K562 (cell line): Measurements from ENCODE around the gene CYP24A1. TPM values are rescaled to one million over a fixed set of nuclear protein-coding genes. Genes with fewer than 3 reads are reported as not detected.

Experiments used
- ATAC-seq: fragments of 200-7000 bp; cut with Tn5 transposase; 3 replicates; pipeline ENCODE4 v1.9.1; 2020; ENCODE audit warnings: moderate library complexity
- BruUV-seq: library from RNA; stranded (reverse); fragments of 400-500 nt; replicated peaks from 2 replicates; lab custom pipeline; 2021; lab: Mats Ljungman, UMichigan
- CTCF ChIA-PET: fragments of 300-600 bp; formaldehyde crosslinking; extraction: SDS; loops from one replicate; lab custom pipeline; 2021; ENCODE audit warnings: low intra/inter-chr PET ratio; lab: Yijun Ruan, JAX
- POLR2A ChIA-PET: fragments of 300-600, 350-650 bp; sonication (Branson Sonifier 250); formaldehyde crosslinking; extraction: SDS; loops from one replicate; lab custom pipeline; 2021; ENCODE audit warnings: antibody characterized with exemption, inconsistent platforms; lab: Yijun Ruan, JAX
- DNase-seq, 4 experiments: peaks; one replicate each; pipeline versions ENCODE4 v3.0.0 to v3.0.0-alpha.2; 2011 to 2018; ENCODE audit warnings: low spot score in 3 of 4, mixed read lengths in 3 of 4; ENCODE audit errors: extremely low read depth in 1 of 4
- FAIRE-seq: peaks from 2 replicates; lab custom pipeline; 2011; peaks lifted over from hg19 to GRCh38; lab: Jason Lieb, UNC
- H2AFZ ChIP-seq: 2 replicates; pipeline ENCODE4 v1.6.0; 2011; ENCODE audit warnings: low read depth, low read length, control low read depth, inconsistent platforms
- H3K27ac ChIP-seq: fragments of 200-600 bp; 3 replicates; pipeline ENCODE4 v1.8.0; 2011; ENCODE audit warnings: low read depth, mild to moderate bottlenecking, control low read depth, inconsistent platforms, low read length, moderate library complexity, mixed read lengths; ENCODE audit errors: extremely low read depth
- H3K27me3 ChIP-seq, 2 experiments: fragments of 300-600 bp in 1 of 2; 2 replicates in 1 of 2; 3 replicates in 1 of 2; pipeline versions ENCODE4 v1.6.0 to v1.8.0; 2011; ENCODE audit warnings: inconsistent platforms in 2 of 2, low read length in 2 of 2, mild to moderate bottlenecking in 1 of 2, mixed read lengths in 1 of 2, moderate library complexity in 1 of 2; ENCODE audit not compliant: control insufficient read depth in 2 of 2, insufficient read depth in 2 of 2
- H3K36me3 ChIP-seq: fragments of 300-600 bp; 3 replicates; pipeline ENCODE4 v1.8.0; 2011; ENCODE audit warnings: mild to moderate bottlenecking, low read length, inconsistent platforms; ENCODE audit not compliant: control insufficient read depth, insufficient read depth
- H3K4me1 ChIP-seq, 2 experiments: fragments of 200-600 bp in 1 of 2; replicated peaks in 1 of 2; 2 replicates in 1 of 2; 3 replicates in 1 of 2; pipeline versions ENCODE4 v1.5.1 to v1.8.0; 2011; ENCODE audit warnings: inconsistent platforms in 2 of 2, low read length in 2 of 2, mild to moderate bottlenecking in 1 of 2, mixed read lengths in 1 of 2, moderate library complexity in 1 of 2; ENCODE audit not compliant: control insufficient read depth in 2 of 2, insufficient read depth in 2 of 2
- H3K4me2 ChIP-seq: 2 replicates; pipeline ENCODE4 v1.6.1; 2011; ENCODE audit warnings: low read length, control low read depth, inconsistent platforms, mixed read lengths; ENCODE audit not compliant: insufficient read depth
- H3K4me3 ChIP-seq: fragments of 200-600 bp; sonication (generic), shearing (Covaris generic); 2 replicates; pipeline ENCODE4 v1.5.1; 2016; ENCODE audit warnings: control low read depth, inconsistent platforms
- H3K79me2 ChIP-seq: fragments of 200-600 bp; 3 replicates; pipeline ENCODE4 v1.8.0; 2011; ENCODE audit warnings: low read length, inconsistent platforms; ENCODE audit not compliant: control insufficient read depth, insufficient read depth
- H3K9ac ChIP-seq, 2 experiments: 2 replicates each; pipeline versions ENCODE4 v1.6.0 to v1.6.1; 2011; ENCODE audit warnings: low read depth in 2 of 2, low read length in 2 of 2, control low read depth in 1 of 2, inconsistent platforms in 1 of 2, mild to moderate bottlenecking in 1 of 2, mixed read lengths in 1 of 2; ENCODE audit not compliant: insufficient read depth in 1 of 2
- H3K9me1 ChIP-seq: one replicate; pipeline ENCODE4 v1.6.0; 2011; ENCODE audit warnings: inconsistent platforms, mild to moderate bottlenecking, low read length, moderate library complexity; ENCODE audit not compliant: control insufficient read depth, insufficient read depth
- H3K9me3 ChIP-seq: replicated peaks from 2 replicates; pipeline ENCODE4 v1.5.1; 2011; ENCODE audit warnings: low read depth, low read length, inconsistent platforms; ENCODE audit not compliant: control insufficient read depth, insufficient read depth
- H4K20me1 ChIP-seq: replicated peaks from 2 replicates; pipeline ENCODE4 v1.6.1; 2011; ENCODE audit warnings: low read length, inconsistent platforms, mixed read lengths; ENCODE audit not compliant: control insufficient read depth, insufficient read depth
- ZFPM2 ChIP-seq: fragments of 250-450 bp; sonication (Bioruptor Pico); IDR thresholded peaks from 2 replicates; pipeline ENCODE4 v1.5.1; 2022; ENCODE audit warnings: mild to moderate bottlenecking
- ZNF134 ChIP-seq: fragments of 250-450 bp; sonication (Bioruptor Pico); conservative IDR thresholded peaks from 2 replicates; pipeline ENCODE4 v1.4.0; 2020
- WGBS: fragments of 100-300 bp; shearing (Covaris generic); methylation state at CpG from one replicate; pipeline ENCODE4 v1.1.6; 2016; ENCODE audit warnings: low coverage, mixed read lengths; ENCODE audit not compliant: insufficient coverage; ENCODE audit errors: missing lambda C conversion rate; 5-methylcytosine and 5-hydroxymethylcytosine counted together
- in situ Hi-C: fragments of 300-500 bp; cut with MboI; formaldehyde crosslinking; loops from 4 replicates; pipeline ENCODE4 v1.15.0; 2018; ENCODE audit warnings: inconsistent platforms, mixed read lengths
- intact Hi-C: fragments of 100-400 bp; cut with micrococcal nuclease; formaldehyde crosslinking; loops from 2 replicates; pipeline ENCODE4 v1.14.2; 2022
- polyA plus RNA-seq, 8 experiments: library from polyadenylated mRNA; depleted of rRNA in 4 of 8; stranded (reverse) in 5 of 8; unstranded in 3 of 8; fragments of >200 nt; fragmentation: Nextera tagmentation in 2 of 8; fragmentation: Illumina TruSeq in 1 of 8; extraction: Ambion mirVana in 2 of 8; extraction: Trizol in 1 of 8; gene quantifications; 2 replicates each; pipeline versions ENCODE4 v1.2.1 to v1.2.3, GENCODE V29; 2011 to 2014; ENCODE audit warnings: inconsistent platforms in 1 of 8, missing spikeins in 1 of 8
- total RNA-seq, 7 experiments: library from RNA; depleted of rRNA in 6 of 7; stranded (reverse); fragments of >200 nt in 6 of 7; fragmentation: Illumina TruSeq in 2 of 7; extraction: Trizol in 2 of 7; gene quantifications; 2 replicates each; pipeline versions ENCODE4 v1.2.1 to v1.2.3, GENCODE V29; 2011 to 2021; ENCODE audit warnings: low replicate concordance in 1 of 7
- TF ChIP-seq, protein P1 (sequence below), 3 experiments: fragments of 200-800 bp in 1 of 3; fragments of 250-450 bp in 1 of 3; fragments of 450-650 bp in 1 of 3; sonication (Bioruptor Pico) in 1 of 3; sonication (Bioruptor generic) in 1 of 3; formaldehyde crosslinking in 1 of 3; IDR thresholded peaks; 2 replicates each; pipeline versions ENCODE4 v1.6.1 to v1.8.0; 2016 to 2022; ENCODE audit warnings: mild to moderate bottlenecking in 2 of 3, missing genetic modification characterization in 2 of 3, missing compliant biosample characterization in 1 of 3, moderate library complexity in 1 of 3

Gene CYP24A1
- total and polyA plus RNA-seq, 9 of the 15 experiments (the other 6 are each of a cell fraction or from before 2014, with no cell fraction given), result 0.04 TPM; not detected in 8

DNA sequence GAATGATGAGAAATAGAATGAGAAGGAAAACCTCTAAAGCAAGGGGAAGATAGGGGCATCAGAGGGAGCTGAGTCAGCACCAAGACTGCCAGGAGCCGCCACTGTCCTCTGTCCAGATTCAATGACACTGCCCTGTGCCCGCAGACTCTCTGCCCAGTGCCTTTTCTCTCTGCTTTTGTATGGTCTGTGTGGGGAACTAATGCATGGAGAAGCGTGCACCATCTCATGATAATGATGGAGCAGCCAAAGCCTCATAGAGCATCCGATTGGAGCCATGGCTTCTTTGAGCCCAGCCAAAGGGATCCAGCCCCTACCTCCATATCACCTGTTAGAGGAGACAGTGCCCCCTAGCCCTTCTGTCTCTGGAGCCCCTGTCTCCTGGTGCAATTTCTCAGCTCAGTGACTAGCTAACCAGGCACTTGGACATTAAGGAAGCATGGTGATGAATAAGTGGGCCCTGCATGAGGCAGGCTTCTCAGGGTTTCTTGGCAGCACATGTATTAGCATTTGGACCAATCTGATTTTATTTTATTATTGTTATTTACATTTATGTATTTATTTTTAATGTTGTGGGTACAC lies 27.6 kb upstream of the CYP24A1 start (continued):
- TF ChIP-seq ZNF134 (CRISPR knock-in tag), result no peak

DNA sequence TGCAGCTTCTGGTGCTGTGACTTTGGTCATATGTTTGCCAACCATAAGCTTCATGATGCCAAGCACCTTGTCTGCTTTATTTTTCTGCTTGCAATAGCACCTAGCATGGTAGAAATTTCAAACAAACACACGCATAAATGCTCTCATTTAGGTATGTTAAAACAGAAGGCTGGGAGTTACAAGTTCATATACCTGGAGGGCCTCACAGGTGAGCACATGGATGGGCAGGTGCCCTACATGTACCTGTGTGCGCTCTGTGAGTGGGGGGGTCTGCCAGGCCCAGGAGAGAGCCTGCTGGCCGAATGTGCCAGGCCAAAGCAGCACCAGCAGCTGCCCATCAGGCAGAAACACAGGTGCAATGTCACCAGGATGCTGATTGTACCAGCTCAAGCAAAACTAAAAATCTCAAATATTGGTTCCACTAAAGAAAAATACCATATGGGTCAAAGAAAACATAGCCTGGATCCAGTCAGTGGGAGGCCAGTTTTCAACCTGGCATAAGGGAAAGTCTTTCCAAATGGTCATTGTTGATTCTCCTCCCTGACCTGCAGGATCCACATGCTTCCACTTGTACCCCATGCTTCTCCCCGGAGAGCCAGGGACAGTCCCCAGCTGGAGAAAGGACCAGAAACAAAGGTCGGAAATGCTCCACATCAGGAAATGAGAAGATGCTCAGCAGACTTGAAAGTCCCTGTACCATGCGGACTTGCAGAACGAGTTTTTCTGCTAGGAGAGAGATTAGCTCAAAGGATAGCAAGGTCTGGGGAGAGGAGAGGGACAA lies 26.9 kb upstream of the CYP24A1 start:
- H3K4me2 ChIP-seq, result no peak overlapping the region
- no peaks in the 10 kb centered on the region for H4K20me1 ChIP-seq
- H3K36me3 ChIP-seq, result no peaks in the 10 kb centered on the region
- DNase-seq, result no peak
- H3K4me3 ChIP-seq, result no peak overlapping the region
- no peaks in the 10 kb centered on the region for H3K9me3 ChIP-seq
- POLR2A ChIA-PET, result interaction anchor here (0.5 kb wide), 1 partner anchor 553 kb away, joined by 3 read pairs; no protein-coding TSS in a partner anchor
- H3K27ac ChIP-seq, result no peak overlapping the region
- TF ChIP-seq, protein P1, sequence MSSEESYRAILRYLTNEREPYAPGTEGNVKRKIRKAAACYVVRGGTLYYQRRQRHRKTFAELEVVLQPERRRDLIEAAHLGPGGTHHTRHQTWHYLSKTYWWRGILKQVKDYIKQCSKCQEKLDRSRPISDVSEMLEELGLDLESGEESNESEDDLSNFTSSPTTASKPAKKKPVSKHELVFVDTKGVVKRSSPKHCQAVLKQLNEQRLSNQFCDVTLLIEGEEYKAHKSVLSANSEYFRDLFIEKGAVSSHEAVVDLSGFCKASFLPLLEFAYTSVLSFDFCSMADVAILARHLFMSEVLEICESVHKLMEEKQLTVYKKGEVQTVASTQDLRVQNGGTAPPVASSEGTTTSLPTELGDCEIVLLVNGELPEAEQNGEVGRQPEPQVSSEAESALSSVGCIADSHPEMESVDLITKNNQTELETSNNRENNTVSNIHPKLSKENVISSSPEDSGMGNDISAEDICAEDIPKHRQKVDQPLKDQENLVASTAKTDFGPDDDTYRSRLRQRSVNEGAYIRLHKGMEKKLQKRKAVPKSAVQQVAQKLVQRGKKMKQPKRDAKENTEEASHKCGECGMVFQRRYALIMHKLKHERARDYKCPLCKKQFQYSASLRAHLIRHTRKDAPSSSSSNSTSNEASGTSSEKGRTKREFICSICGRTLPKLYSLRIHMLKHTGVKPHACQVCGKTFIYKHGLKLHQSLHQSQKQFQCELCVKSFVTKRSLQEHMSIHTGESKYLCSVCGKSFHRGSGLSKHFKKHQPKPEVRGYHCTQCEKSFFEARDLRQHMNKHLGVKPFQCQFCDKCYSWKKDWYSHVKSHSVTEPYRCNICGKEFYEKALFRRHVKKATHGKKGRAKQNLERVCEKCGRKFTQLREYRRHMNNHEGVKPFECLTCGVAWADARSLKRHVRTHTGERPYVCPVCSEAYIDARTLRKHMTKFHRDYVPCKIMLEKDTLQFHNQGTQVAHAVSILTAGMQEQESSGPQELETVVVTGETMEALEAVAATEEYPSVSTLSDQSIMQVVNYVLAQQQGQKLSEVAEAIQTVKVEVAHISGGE (CRISPR knock-in tag; IDR thresholded peaks at IDR 0.05), result peak in 1 of 3 experiments; percentile 76; a peak in 2 of 6 replicates
- no peak for TF ChIP-seq ZFPM2 (CRISPR knock-in tag)
- no peak for FAIRE-seq
- no peak overlapping the region for H3K9ac ChIP-seq
- CTCF ChIA-PET, result interaction anchor here (1.5 to 3.1 kb wide), 2 partner anchors 97 to 104 kb away, joined by 5 to 30 read pairs; no protein-coding TSS in a partner anchor
- H3K79me2 ChIP-seq, result no peaks in the 10 kb centered on the region
- H2AFZ ChIP-seq, result no peak overlapping the region
- ATAC-seq, result no peak
- intact Hi-C loops (no loop called here), in situ Hi-C loops (loop anchor here (25.0 kb wide), 1 partner anchor 638 kb away; no protein-coding TSS in a partner anchor)
- 2% methylated on average over 7 of the region's 7 CpGs for WGBS
- no peaks in the 10 kb centered on the region for H3K4me1 ChIP-seq
- H3K27me3 ChIP-seq, result peaks cover 3 to 15% of the 10 kb centered on the region in 2 experiments; a peak in 3 of 5 replicates
- BruUV-seq, result no TSS peak
- no peaks in the 10 kb centered on the region for H3K9me1 ChIP-seq
